Activated CD8-positive, alpha-beta T cell treated with anti-CD3 and anti-CD28 coated beads for 36 hours (primary cell): ENCODE data around the gene ZNF582. TPM values are rescaled to one million over a fixed set of nuclear protein-coding genes. Genes with fewer than 3 reads are reported as not detected.

ENCODE experiments used
- ATAC-seq: fragments of 200-7000 bp; cut with Tn5 transposase; one replicate; pipeline ENCODE4 v1.10.0; 2021; ENCODE audit warnings: mild to moderate bottlenecking, moderate library complexity
- CTCF ChIA-PET: fragments of 350-600 bp; sonication (Branson Sonifier 250); formaldehyde crosslinking; loops from one replicate; lab custom pipeline; 2021; ENCODE audit warnings: antibody characterized with exemption; lab: Charles Lee
- POLR2A ChIA-PET: fragments of 350-600 bp; sonication (Branson Sonifier 250); formaldehyde crosslinking; loops from one replicate; lab custom pipeline; 2021; ENCODE audit warnings: antibody characterized with exemption; lab: Charles Lee
- DNase-seq: peaks from one replicate; pipeline ENCODE4 v3.0.0-alpha.2; 2020
- H3K27ac Mint-ChIP-seq: one replicate; pipeline ENCODE4 v1.8.0; 2021; ENCODE audit warnings: mild to moderate bottlenecking, mixed read lengths
- H3K27me3 Mint-ChIP-seq: one replicate; pipeline ENCODE4 v1.8.0; 2021; ENCODE audit warnings: mixed read lengths
- H3K36me3 Mint-ChIP-seq: one replicate; pipeline ENCODE4 v1.8.0; 2021; ENCODE audit warnings: low read depth, mixed read lengths
- H3K4me1 Mint-ChIP-seq: one replicate; pipeline ENCODE4 v1.8.0; 2021; ENCODE audit warnings: low read depth, mixed read lengths
- H3K4me3 Mint-ChIP-seq: one replicate; pipeline ENCODE4 v1.8.0; 2021; ENCODE audit warnings: mild to moderate bottlenecking, moderate library complexity, mixed read lengths
- H3K9me3 Mint-ChIP-seq: one replicate; pipeline ENCODE4 v1.8.0; 2021; ENCODE audit warnings: mixed read lengths
- CTCF ChIP-seq: fragments of 200-600 bp; IDR thresholded peaks from one replicate; pipeline ENCODE4 v1.8.0; 2022; ENCODE audit warnings: antibody characterized with exemption, mild to moderate bottlenecking
- intact Hi-C: fragments of 100-400 bp; cut with micrococcal nuclease; formaldehyde crosslinking; loops from one replicate; pipeline ENCODE4 v1.10.0; 2022
- total RNA-seq, 2 experiments: library from RNA; stranded (reverse); gene quantifications; one replicate each; pipeline ENCODE4 v1.2.3, GENCODE V29; 2021

The ZNF582 gene
- total RNA-seq, 2 experiments from 2014 or later: 2.0 to 2.4 TPM

GRCh38 chr19:56372281-56372680, 21.1 kb downstream of the ZNF582 start:
- Mint-ChIP-seq H3K36me3 (peaks cover 98% of the 10 kb centered on the region), H3K27ac (no peak overlapping the region), H3K27me3 (no peaks in the 10 kb centered on the region), H3K4me1 (peaks cover 21% of the 10 kb centered on the region), H3K4me3 (no peak overlapping the region), H3K9me3 (peaks cover 72% of the 10 kb centered on the region)
- POLR2A ChIA-PET: interaction anchor here (1.1 kb wide), 2 partner anchors 20 to 28 kb away, joined by 3 to 5 read pairs; no protein-coding TSS in a partner anchor
- CTCF ChIA-PET: no interaction called here
- TF ChIP-seq CTCF: no peak
- DNase-seq: no peak
- intact Hi-C loops: no loop called here
- ATAC-seq: no peak

GRCh38 chr19:56369886-56370676, 23.3 kb downstream of the ZNF582 start:
- TF ChIP-seq CTCF: no peak
- H3K4me1 Mint-ChIP-seq: peaks cover 21% of the 10 kb centered on the region
- no peaks in the 10 kb centered on the region for H3K27me3 Mint-ChIP-seq
- peak overlapping the region; percentile 8 for H3K4me3 Mint-ChIP-seq
- CTCF ChIA-PET: interaction anchor here (1.0 to 1.9 kb wide), 3 partner anchors 9 to 60 kb away, joined by 3 to 5 read pairs (median 5); partner anchors contain the start of gene ZNF582
- H3K36me3 Mint-ChIP-seq: peaks cover 85% of the 10 kb centered on the region
- no peak overlapping the region for H3K27ac Mint-ChIP-seq
- POLR2A ChIA-PET: interaction anchor here (1.5 to 1.7 kb wide), 2 partner anchors 44 to 170 kb away, joined by 3 read pairs; no protein-coding TSS in a partner anchor
- DNase-seq (no peak), ATAC-seq (no peak)
- peaks cover 67% of the 10 kb centered on the region for H3K9me3 Mint-ChIP-seq
- intact Hi-C loops: no loop called here

GRCh38 chr19:56367829-56368711, 25.3 kb downstream of the ZNF582 start:
- Mint-ChIP-seq H3K36me3 (peaks cover 73% of the 10 kb centered on the region), H3K27me3 (no peaks in the 10 kb centered on the region), H3K4me3 (peak overlapping the region; percentile 90), H3K27ac (peak overlapping the region; percentile 87), H3K4me1 (peaks cover 21% of the 10 kb centered on the region), H3K9me3 (peaks cover 61% of the 10 kb centered on the region)
- CTCF ChIA-PET: interaction anchor here (1.2 to 2.0 kb wide), 7 partner anchors 11 to 302 kb away, joined by 3 to 10 read pairs (median 5); partner anchors contain the start of gene ZNF582
- POLR2A ChIA-PET: interaction anchor here (0.6 to 1.8 kb wide), 4 partner anchors 10 to 828 kb away, joined by 3 to 4 read pairs (median 3); no protein-coding TSS in a partner anchor
- intact Hi-C loops: no loop called here
- DNase-seq (peak; percentile 92), ATAC-seq (peak; percentile 99)
- peak; percentile 22 for TF ChIP-seq CTCF

GRCh38 chr19:56360841-56361240, 32.5 kb downstream of the ZNF582 start:
- Mint-ChIP-seq H3K36me3 (peaks cover 33% of the 10 kb centered on the region), H3K4me1 (no peaks in the 10 kb centered on the region), H3K9me3 (peaks cover 49% of the 10 kb centered on the region), H3K27ac (no peak overlapping the region), H3K27me3 (no peaks in the 10 kb centered on the region), H3K4me3 (no peak overlapping the region)
- no peak for DNase-seq
- ATAC-seq: no peak
- POLR2A ChIA-PET: no interaction called here
- CTCF ChIA-PET: interaction anchor here (1.0 to 2.9 kb wide), 2 partner anchors 12 to 280 kb away, joined by 3 to 16 read pairs; no protein-coding TSS in a partner anchor
- intact Hi-C loops: no loop called here
- TF ChIP-seq CTCF: no peak
